Neutrophil (primary cell): ENCODE measurements around the gene SMIM11.
"Not testable (repeated sequence)": the region's sequence is repeated elsewhere in the genome, so short reads cannot be mapped to it uniquely, and the experiment has no call there.

Experiments used
- H3K27ac ChIP-seq: fragments of 200-600 bp; sonication (generic); 2 replicates; pipeline ENCODE4 v1.5.1; 2016; ENCODE audit warnings: mild to moderate bottlenecking, moderate library complexity
- H3K27me3 ChIP-seq: fragments of 200-600 bp; sonication (generic); 2 replicates; pipeline ENCODE4 v1.6.0; 2016; ENCODE audit warnings: mild to moderate bottlenecking
- H3K36me3 ChIP-seq: fragments of 200-600 bp; sonication (generic); 2 replicates; pipeline ENCODE4 v1.5.1; 2017
- H3K4me1 ChIP-seq, 2 experiments: fragments of 200-600 bp in 1 of 2; sonication (generic) in 1 of 2; 1 replicate in 1 of 2; 2 replicates in 1 of 2; pipeline versions ENCODE4 v1.5.1 to v1.6.1; 2013 to 2016; ENCODE audit warnings: low read depth in 1 of 2, low read length in 1 of 2, mild to moderate bottlenecking in 1 of 2, moderate library complexity in 1 of 2; ENCODE audit not compliant: control insufficient read depth in 1 of 2, insufficient read depth in 1 of 2
- H3K4me3 ChIP-seq, 2 experiments: fragments of 200-600 bp in 1 of 2; sonication (generic) in 1 of 2; 1 replicate in 1 of 2; 2 replicates in 1 of 2; pipeline ENCODE4 v1.5.1; 2013 to 2016; ENCODE audit warnings: low read depth in 1 of 2, low read length in 1 of 2, mild to moderate bottlenecking in 1 of 2, moderate library complexity in 1 of 2
- H3K9me3 ChIP-seq: fragments of 200-600 bp; sonication (generic); 2 replicates; pipeline ENCODE4 v1.5.1; 2016
- CTCF ChIP-seq: fragments of 200-600 bp; sonication (generic); IDR thresholded peaks from 2 replicates; pipeline ENCODE4 v1.5.1; 2016; ENCODE audit warnings: antibody characterized with exemption

SMIM11 gene

GRCh38 chr21:34374940-34375618 is at the start of gene SMIM11:
Gene SMIM11, plus strand, starts transcription at chr21:34375507. Its CDS starts 3,998 bp downstream, at chr21:34379505.
- peaks cover 11 to 12% of the 10 kb centered on the region in 2 experiments for H3K4me1 ChIP-seq
- H3K27ac ChIP-seq, H3K27me3 ChIP-seq, H3K9me3 ChIP-seq, H3K36me3 ChIP-seq, H3K4me3 ChIP-seq: not testable (repeated sequence)

GRCh38 chr21:34330055-34330454 is 45.3 kb upstream of the SMIM11 start:
- no peak for TF ChIP-seq CTCF
- H3K36me3 ChIP-seq, result no peaks in the 10 kb centered on the region
- no peak overlapping the region for H3K4me3 ChIP-seq
- peaks cover 5% of the 10 kb centered on the region for H3K27me3 ChIP-seq
- no peaks in the 10 kb centered on the region for H3K4me1 ChIP-seq
- H3K27ac ChIP-seq, result no peak overlapping the region
- no peaks in the 10 kb centered on the region for H3K9me3 ChIP-seq

- no peak overlapping the region for H3K27ac ChIP-seq
- no peaks in the 10 kb centered on the region for H3K4me1 ChIP-seq
- H3K36me3 ChIP-seq, result no peaks in the 10 kb centered on the region
- no peak for TF ChIP-seq CTCF
- peaks cover 5% of the 10 kb centered on the region for H3K27me3 ChIP-seq
- no peak overlapping the region for H3K4me3 ChIP-seq
- no peaks in the 10 kb centered on the region for H3K9me3 ChIP-seq
Measured at GRCh38 chr21:34331726-34332125, 43.6 kb upstream of the SMIM11 start.

GRCh38 chr21:34332347-34332746 is 43.0 kb upstream of the SMIM11 start:
- Histone ChIP-seq H3K9me3 (no peaks in the 10 kb centered on the region), H3K4me3 (no peak overlapping the region), H3K36me3 (no peaks in the 10 kb centered on the region), H3K27ac (no peak overlapping the region), H3K4me1 (no peaks in the 10 kb centered on the region), H3K27me3 (peaks cover 5% of the 10 kb centered on the region)
- no peak for TF ChIP-seq CTCF

- TF ChIP-seq CTCF, result no peak
- Histone ChIP-seq H3K4me1 (no peaks in the 10 kb centered on the region), H3K4me3 (no peak overlapping the region), H3K27ac (no peak overlapping the region), H3K27me3 (peaks cover under 1% of the 10 kb centered on the region), H3K9me3 (no peaks in the 10 kb centered on the region), H3K36me3 (no peaks in the 10 kb centered on the region)
Measured at GRCh38 chr21:34333121-34333739, 42.1 kb upstream of the SMIM11 start.

- TF ChIP-seq CTCF, result no peak
- Histone ChIP-seq H3K36me3 (no peaks in the 10 kb centered on the region), H3K4me1 (no peaks in the 10 kb centered on the region), H3K9me3 (no peaks in the 10 kb centered on the region), H3K27ac (no peak overlapping the region), H3K27me3 (no peaks in the 10 kb centered on the region), H3K4me3 (no peak overlapping the region)
Measured at GRCh38 chr21:34335316-34335715, 40.0 kb upstream of the SMIM11 start.
